ENCODE data around the gene AIP.
A peak's percentile ranks its signal among the peaks of the same experiment; 100 is the strongest.
"Not testable (repeated sequence)": the region's sequence is repeated elsewhere in the genome, so short reads cannot be mapped to it uniquely, and the experiment has no call there.

Gene AIP

DNA sequence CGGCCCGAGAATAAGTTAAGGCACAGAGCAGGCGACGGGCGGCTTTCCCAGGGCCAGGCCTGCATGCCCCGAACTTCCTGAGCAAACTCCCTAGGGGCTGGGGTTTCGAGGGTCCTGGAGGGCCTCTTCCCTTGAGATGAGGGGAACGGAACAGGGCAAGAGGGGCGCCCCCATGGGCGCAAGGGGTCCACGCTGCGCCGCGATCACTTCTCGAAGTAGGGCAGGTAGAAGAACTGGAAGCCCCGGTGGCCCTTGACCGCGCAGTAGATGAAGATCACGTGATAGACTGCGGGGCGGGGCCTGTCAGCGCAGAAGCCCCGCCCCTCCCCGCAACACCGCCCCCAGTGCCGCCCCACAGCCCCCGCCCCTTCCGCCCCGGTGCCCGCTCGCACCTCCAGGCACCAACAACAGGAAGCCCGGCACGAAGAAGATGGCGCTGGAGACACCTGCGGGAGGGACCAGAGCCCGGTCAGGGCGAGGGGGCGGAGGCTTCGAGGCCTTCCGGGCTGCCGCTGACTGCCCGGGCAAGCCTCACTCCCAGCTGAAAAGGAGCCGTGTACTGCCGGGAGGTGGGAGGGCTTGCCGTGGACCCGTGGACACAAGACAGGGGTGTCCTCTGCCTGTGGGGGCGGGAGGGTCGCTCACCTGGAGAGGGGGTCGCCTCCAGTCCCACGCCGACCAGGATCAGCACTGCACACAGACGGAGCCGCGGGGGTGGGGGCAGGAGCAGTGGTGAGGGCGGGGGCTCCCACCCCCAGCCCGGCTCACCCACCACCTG, 18.2 kb upstream of the AIP start:
- Histone ChIP-seq H3K4me3 (ENCODE audit: low read depth, low read length) (peak overlapping the region; percentile 76), H3K27me3 (ENCODE audit: control insufficient read depth, insufficient read depth, low read length) (no peaks in the 10 kb centered on the region), H3K9me3 (ENCODE audit: control insufficient read depth, insufficient read depth, low read length) (no peaks in the 10 kb centered on the region), H3K36me3 (ENCODE audit: control insufficient read depth, insufficient read depth, low read length) (0 out of 2 replicates have a peak, but pooled peaks cover 4% of the 10 kb centered on the region), H3K27ac (ENCODE audit: low read depth, low read length) (peak overlapping the region; percentile 91), H3K9ac (ENCODE audit: low read depth, low read length) (peak overlapping the region; percentile 71), H3K4me1 (ENCODE audit: control insufficient read depth, insufficient read depth, low read length) (peaks cover 17% of the 10 kb centered on the region; the same call in 1 of the 2 replicates)

DNA sequence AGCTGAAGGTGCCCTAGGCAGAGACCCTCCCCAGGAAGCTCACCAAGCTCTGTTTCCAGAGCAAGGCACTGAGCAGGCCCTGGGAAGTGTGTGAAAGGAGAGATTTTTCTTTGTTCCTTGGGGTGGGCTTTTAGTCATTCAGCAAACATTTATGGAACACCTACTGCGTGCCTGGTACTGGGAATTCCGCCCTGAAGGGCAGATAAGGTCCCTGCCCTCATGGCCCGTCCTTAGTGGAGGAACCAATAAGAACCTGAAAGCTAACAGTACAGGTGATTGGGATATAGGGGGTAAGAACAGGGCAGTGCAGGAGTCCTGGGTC, 17.7 kb upstream of the AIP start:
- 0 out of 2 replicates have a peak, but pooled peaks cover 4% of the 10 kb centered on the region for H3K36me3 ChIP-seq (ENCODE audit: control insufficient read depth, insufficient read depth, low read length)
- H3K27ac ChIP-seq (ENCODE audit: low read depth, low read length), result peak overlapping the region; percentile 91
- peak overlapping the region; percentile 71 for H3K9ac ChIP-seq (ENCODE audit: low read depth, low read length)
- no peaks in the 10 kb centered on the region for H3K9me3 ChIP-seq (ENCODE audit: control insufficient read depth, insufficient read depth, low read length)
- H3K27me3 ChIP-seq (ENCODE audit: control insufficient read depth, insufficient read depth, low read length), result no peaks in the 10 kb centered on the region
- peaks cover 17% of the 10 kb centered on the region; the same call in 1 of the 2 replicates for H3K4me1 ChIP-seq (ENCODE audit: control insufficient read depth, insufficient read depth, low read length)
- peak overlapping the region; percentile 76 for H3K4me3 ChIP-seq (ENCODE audit: low read depth, low read length)

DNA sequence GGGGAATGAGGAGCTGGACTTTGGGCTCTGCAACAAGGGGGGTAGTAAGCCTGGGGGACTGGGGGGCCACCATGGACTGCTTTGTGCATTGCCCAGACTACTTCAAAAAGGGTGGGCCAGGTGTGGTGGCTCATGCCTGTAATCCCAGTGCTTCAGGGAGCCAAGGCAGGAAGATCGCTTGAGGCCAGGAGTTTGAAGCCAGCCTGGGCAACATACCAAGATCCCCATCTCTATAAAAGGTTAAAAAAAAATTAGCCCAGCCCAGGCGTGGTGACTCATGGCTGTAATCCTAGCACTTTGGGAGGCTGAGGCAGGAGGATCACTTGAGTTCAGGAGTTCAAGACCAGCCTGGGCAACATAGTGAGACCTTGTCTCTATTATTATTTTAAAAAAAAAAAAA, 17.3 kb upstream of the AIP start:
- peak overlapping the region; percentile 76 for H3K4me3 ChIP-seq (ENCODE audit: low read depth, low read length)
- H3K27ac ChIP-seq (ENCODE audit: low read depth, low read length), result peak overlapping the region; percentile 91
- not testable (repeated sequence) for H3K36me3 ChIP-seq (ENCODE audit: control insufficient read depth, insufficient read depth, low read length); H3K27me3 ChIP-seq (ENCODE audit: control insufficient read depth, insufficient read depth, low read length); H3K9me3 ChIP-seq (ENCODE audit: control insufficient read depth, insufficient read depth, low read length)
- H3K9ac ChIP-seq (ENCODE audit: low read depth, low read length), result peak overlapping the region; percentile 71; the same call in 1 of the 2 replicates
- peaks cover 17% of the 10 kb centered on the region; the same call in 1 of the 2 replicates for H3K4me1 ChIP-seq (ENCODE audit: control insufficient read depth, insufficient read depth, low read length)

DNA sequence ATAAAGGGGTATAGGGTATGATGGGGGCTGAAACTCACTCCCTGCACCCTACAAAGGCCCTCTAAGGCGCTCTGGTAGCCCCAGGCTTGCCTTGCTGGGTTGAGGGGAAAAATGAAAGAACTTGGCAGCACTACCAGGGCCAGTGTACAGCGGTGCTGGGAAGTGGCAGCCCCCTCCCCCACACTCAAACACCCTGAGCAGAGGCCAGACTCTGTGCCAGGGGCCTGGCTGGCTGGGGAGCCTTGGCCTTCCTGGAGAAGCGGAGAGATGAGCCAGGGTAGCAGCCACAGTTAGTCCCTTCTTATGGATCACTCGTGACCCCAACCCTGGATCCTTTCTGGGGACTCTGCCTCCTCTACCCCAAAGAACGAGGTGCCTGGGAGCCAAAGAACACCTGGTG, 16.5 kb upstream of the AIP start:
- no peaks in the 10 kb centered on the region for H3K27me3 ChIP-seq (ENCODE audit: control insufficient read depth, insufficient read depth, low read length)
- no peak overlapping the region for H3K4me3 ChIP-seq (ENCODE audit: low read depth, low read length)
- H3K27ac ChIP-seq (ENCODE audit: low read depth, low read length), result no peak overlapping the region
- peaks cover 17% of the 10 kb centered on the region; the same call in 1 of the 2 replicates for H3K4me1 ChIP-seq (ENCODE audit: control insufficient read depth, insufficient read depth, low read length)
- H3K36me3 ChIP-seq (ENCODE audit: control insufficient read depth, insufficient read depth, low read length), result 0 out of 2 replicates have a peak, but pooled peaks cover 4% of the 10 kb centered on the region
- H3K9me3 ChIP-seq (ENCODE audit: control insufficient read depth, insufficient read depth, low read length), result no peaks in the 10 kb centered on the region
- H3K9ac ChIP-seq (ENCODE audit: low read depth, low read length), result no peak overlapping the region

DNA sequence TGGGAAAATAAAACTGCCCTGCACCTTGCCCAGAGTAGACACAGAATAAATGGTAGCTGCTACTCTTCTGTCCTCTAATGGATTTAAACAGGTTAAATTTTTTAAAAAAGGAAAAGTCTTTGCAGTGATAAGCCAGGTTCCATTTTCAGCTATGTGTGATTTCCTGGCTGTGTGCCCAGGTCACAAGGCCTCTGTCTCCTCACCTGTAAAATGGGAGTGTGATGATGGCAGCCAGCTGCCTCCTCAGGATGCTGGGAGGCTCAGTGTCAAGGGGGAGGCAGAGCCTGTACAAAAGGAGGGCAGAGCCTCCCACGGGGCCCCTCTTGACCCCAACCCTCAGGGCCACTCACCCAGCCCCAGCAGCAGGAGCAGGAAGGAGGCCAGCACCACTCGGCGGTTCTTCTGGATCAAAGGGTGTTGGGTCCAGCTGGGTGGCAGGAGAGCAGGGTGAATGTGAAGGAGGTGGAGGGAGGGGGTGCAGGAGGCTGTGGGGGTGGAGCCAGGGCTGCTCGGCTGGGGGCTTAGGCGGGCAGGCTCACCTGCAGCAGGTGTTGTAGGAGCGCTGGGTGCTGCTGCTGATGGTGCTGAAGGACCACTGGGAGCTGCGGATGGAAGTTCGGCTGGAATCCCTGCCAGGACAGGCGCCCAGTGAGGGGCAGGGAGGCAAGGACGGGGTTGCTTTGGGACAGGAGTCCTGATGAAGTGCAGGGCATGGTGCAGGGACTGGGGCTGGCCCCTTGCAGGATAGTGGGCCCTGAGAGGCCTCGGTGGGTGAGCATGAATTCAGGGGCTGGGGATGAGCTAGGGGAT, 15.7 kb upstream of the AIP start:
- H3K36me3 ChIP-seq (ENCODE audit: control insufficient read depth, insufficient read depth, low read length), result 0 out of 2 replicates have a peak, but pooled peaks cover 4% of the 10 kb centered on the region
- H3K9me3 ChIP-seq (ENCODE audit: control insufficient read depth, insufficient read depth, low read length), result no peaks in the 10 kb centered on the region
- peaks cover 17% of the 10 kb centered on the region; the same call in 1 of the 2 replicates for H3K4me1 ChIP-seq (ENCODE audit: control insufficient read depth, insufficient read depth, low read length)
- H3K27ac ChIP-seq (ENCODE audit: low read depth, low read length), result no peak overlapping the region
- no peaks in the 10 kb centered on the region for H3K27me3 ChIP-seq (ENCODE audit: control insufficient read depth, insufficient read depth, low read length)
- H3K9ac ChIP-seq (ENCODE audit: low read depth, low read length), result no peak overlapping the region
- H3K4me3 ChIP-seq (ENCODE audit: low read depth, low read length), result no peak overlapping the region; the same call in 1 of the 2 replicates

DNA sequence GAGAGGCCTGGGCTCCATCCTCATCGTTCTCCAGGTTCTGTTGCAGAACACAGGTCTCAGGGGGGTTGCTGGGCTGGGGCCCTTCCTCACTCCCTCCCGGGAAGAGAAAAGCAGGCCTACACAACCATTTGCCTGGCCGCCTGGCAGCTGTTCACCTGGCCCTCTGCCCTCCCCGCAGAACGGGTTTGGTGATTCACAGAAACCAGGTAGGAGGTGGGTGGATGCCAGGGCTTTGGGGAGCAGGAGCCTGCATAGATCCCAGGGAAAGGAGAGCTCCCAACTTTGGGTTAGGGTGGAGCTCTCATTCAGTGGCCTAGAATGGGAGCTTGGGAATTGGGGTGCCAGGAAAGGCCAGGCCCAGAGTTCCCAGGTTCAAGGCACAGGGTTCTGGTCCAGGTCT, 14.8 kb upstream of the AIP start:
- H3K36me3 ChIP-seq (ENCODE audit: control insufficient read depth, insufficient read depth, low read length), result 0 out of 2 replicates have a peak, but pooled peaks cover 4% of the 10 kb centered on the region
- H3K4me1 ChIP-seq (ENCODE audit: control insufficient read depth, insufficient read depth, low read length), result peaks cover 17% of the 10 kb centered on the region; the same call in 1 of the 2 replicates
- H3K27me3 ChIP-seq (ENCODE audit: control insufficient read depth, insufficient read depth, low read length), result no peaks in the 10 kb centered on the region
- no peak overlapping the region for H3K27ac ChIP-seq (ENCODE audit: low read depth, low read length)
- H3K4me3 ChIP-seq (ENCODE audit: low read depth, low read length), result peak overlapping the region; percentile 83
- H3K9me3 ChIP-seq (ENCODE audit: control insufficient read depth, insufficient read depth, low read length), result no peaks in the 10 kb centered on the region
- H3K9ac ChIP-seq (ENCODE audit: low read depth, low read length), result no peak overlapping the region

DNA sequence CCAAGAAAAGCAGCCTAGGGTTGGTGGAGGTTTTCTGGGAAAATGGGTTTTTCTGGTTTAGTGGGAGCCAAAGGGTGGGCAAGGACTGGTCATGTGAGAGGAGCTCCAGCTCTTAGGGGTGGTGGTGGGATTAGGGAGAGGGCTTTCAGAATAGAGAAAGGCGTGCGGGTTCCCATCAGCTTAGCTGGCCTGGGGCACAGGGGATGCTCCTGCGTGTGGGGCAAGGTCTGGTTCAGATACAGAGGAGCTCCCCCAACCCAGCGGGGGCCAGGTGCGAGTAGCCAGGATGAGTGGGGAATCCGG, 14.4 kb upstream of the AIP start:
- Histone ChIP-seq H3K36me3 (ENCODE audit: control insufficient read depth, insufficient read depth, low read length) (0 out of 2 replicates have a peak, but pooled peaks cover 4% of the 10 kb centered on the region), H3K9me3 (ENCODE audit: control insufficient read depth, insufficient read depth, low read length) (no peaks in the 10 kb centered on the region), H3K27ac (ENCODE audit: low read depth, low read length) (peak overlapping the region; percentile 73), H3K9ac (ENCODE audit: low read depth, low read length) (peak overlapping the region; percentile 52; the same call in 1 of the 2 replicates), H3K27me3 (ENCODE audit: control insufficient read depth, insufficient read depth, low read length) (no peaks in the 10 kb centered on the region), H3K4me1 (ENCODE audit: control insufficient read depth, insufficient read depth, low read length) (peaks cover 17% of the 10 kb centered on the region; the same call in 1 of the 2 replicates), H3K4me3 (ENCODE audit: low read depth, low read length) (peak overlapping the region; percentile 83)

DNA sequence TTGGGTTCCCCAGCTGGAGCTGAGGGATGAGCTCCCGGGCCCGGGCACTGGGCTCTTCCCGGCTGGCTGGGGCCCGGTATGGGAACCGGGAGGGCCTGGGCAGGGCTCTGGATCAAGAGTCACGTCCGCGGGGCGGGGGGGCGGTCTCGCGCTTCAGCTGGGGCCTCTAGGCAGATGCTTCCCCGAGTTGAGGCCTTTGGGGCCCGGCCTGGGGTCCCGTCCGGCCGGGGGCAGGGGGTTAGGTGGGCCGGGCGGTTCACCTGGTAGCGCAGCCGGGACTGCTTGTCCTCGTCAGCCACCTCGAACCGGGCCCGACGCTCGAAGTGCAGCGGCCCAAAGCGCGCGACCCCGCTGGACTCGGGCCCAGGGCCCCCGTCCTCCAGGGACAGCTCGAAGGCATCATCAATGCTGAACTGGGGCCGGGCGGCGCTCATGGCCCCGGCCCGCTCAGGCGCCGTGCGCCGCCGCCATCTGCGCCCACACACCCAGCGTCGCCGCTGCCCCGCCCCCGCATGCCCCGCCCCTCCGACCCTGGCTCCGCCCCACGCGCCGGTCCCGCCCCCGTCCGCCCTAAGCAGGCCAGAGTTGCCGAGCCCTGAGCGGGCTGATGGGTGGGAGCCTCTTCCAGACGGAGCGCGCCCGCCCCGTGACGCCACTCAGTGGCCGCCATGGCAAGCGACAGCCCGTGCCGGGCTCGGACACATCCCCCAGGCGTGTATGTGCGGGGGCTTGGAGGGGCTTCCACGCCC, 13.9 kb upstream of the AIP start, which contains the start of gene TMEM134:
TSS of gene TMEM134 (minus strand) at position 493 of the 749 bp plus-strand sequence. CDS start at position 434, 59 bp downstream.
- Histone ChIP-seq H3K9ac (ENCODE audit: low read depth, low read length) (peak within 1 kb of the TSS; percentile 52), H3K27ac (ENCODE audit: low read depth, low read length) (peak within 1 kb of the TSS; percentile 73), H3K27me3 (ENCODE audit: control insufficient read depth, insufficient read depth, low read length) (no peaks in the 10 kb centered on the region), H3K9me3 (ENCODE audit: control insufficient read depth, insufficient read depth, low read length) (no peaks in the 10 kb centered on the region), H3K36me3 (ENCODE audit: control insufficient read depth, insufficient read depth, low read length) (0 out of 2 replicates have a peak, but pooled peaks cover 4% of the 10 kb centered on the region), H3K4me1 (ENCODE audit: control insufficient read depth, insufficient read depth, low read length) (peaks cover 16% of the 10 kb centered on the region; the same call in 1 of the 2 replicates), H3K4me3 (ENCODE audit: low read depth, low read length) (peak within 1 kb of the TSS; percentile 83)

DNA sequence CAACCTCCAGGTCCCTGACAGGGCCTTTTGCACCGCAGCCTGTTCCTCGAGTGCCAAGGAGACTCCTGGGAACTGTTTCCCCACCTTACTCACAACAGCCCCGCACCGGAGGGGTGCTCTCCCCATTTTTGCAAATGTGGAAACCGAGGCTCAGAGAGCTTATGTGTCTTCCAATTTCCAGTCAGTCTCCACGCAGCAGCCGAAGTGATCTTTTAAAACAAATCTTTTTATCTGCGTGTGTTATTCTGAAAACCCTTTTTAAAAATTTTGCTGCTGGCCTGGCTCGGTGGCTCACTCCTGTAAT, 13.4 kb upstream of the AIP start:
- H3K27me3 ChIP-seq (ENCODE audit: control insufficient read depth, insufficient read depth, low read length), result no peaks in the 10 kb centered on the region
- peak overlapping the region; percentile 70 for H3K4me3 ChIP-seq (ENCODE audit: low read depth, low read length)
- no peaks in the 10 kb centered on the region for H3K9me3 ChIP-seq (ENCODE audit: control insufficient read depth, insufficient read depth, low read length)
- 0 out of 2 replicates have a peak overlapping the region, but pooled peaks have one; percentile 41 for H3K9ac ChIP-seq (ENCODE audit: low read depth, low read length)
- 0 out of 2 replicates have a peak, but pooled peaks cover 4% of the 10 kb centered on the region for H3K36me3 ChIP-seq (ENCODE audit: control insufficient read depth, insufficient read depth, low read length)
- H3K27ac ChIP-seq (ENCODE audit: low read depth, low read length), result peak overlapping the region; percentile 8
- peaks cover 11% of the 10 kb centered on the region; the same call in 1 of the 2 replicates for H3K4me1 ChIP-seq (ENCODE audit: control insufficient read depth, insufficient read depth, low read length)

DNA sequence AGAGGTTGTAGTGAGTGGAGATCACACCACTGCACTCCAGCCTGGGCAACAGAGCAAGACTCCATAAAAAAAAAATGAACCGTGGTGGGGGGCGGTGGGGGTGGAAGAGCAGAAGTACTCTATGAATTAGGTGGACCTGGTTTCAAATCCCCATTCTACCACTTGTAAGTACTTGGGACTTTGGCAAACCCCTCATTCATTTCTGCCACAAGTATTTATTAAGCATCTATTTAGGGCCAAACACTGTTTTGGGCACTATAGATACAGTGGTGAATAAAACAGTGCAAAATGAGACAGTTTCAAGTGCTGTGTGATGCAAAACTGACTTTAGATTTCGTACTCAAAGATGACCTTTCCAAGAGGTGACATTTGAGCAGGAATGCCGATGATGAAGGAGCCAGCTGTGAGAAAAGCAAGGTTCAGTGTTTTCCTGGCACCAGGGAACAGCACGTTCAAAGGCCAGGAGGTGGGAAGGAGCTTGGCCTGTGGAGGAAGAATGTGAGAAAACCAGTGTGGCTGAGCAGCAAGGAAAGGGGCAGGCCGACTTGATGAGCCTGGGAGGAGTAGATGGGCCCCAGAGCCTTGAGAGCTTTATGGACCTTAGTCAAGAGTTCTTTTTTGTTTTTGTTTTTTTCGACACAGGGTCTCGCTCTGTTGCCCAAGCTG, 12.4 kb upstream of the AIP start:
- Histone ChIP-seq H3K9me3 (ENCODE audit: control insufficient read depth, insufficient read depth, low read length) (no peaks in the 10 kb centered on the region), H3K27me3 (ENCODE audit: control insufficient read depth, insufficient read depth, low read length) (no peaks in the 10 kb centered on the region), H3K36me3 (ENCODE audit: control insufficient read depth, insufficient read depth, low read length) (0 out of 2 replicates have a peak, but pooled peaks cover 4% of the 10 kb centered on the region), H3K9ac (ENCODE audit: low read depth, low read length) (no peak overlapping the region), H3K4me3 (ENCODE audit: low read depth, low read length) (no peak overlapping the region), H3K4me1 (ENCODE audit: control insufficient read depth, insufficient read depth, low read length) (peaks cover 7% of the 10 kb centered on the region; the same call in 1 of the 2 replicates), H3K27ac (ENCODE audit: low read depth, low read length) (no peak overlapping the region)

Measured in HUES48 (cell line).